HepG2 (cell line): ENCODE results near the gene GPR25. TPM values are rescaled to one million over a fixed set of nuclear protein-coding genes. Genes with fewer than 3 reads are reported as not detected.

Experiments
- ATAD3A ChIP-seq: sonication (generic); formaldehyde crosslinking; IDR thresholded peaks from 2 replicates; pipeline ENCODE4 v1.4.0; 2020; ENCODE audit warnings: missing genetic modification reagents
- GABPB1 ChIP-seq: IDR thresholded peaks from 2 replicates; pipeline ENCODE4 v1.6.1; 2016; ENCODE audit warnings: mild to moderate bottlenecking, missing genetic modification reagents, moderate library complexity, missing compliant biosample characterization
- HDAC1 ChIP-seq: sonication (generic); formaldehyde crosslinking; IDR thresholded peaks from 2 replicates; pipeline ENCODE4 v1.5.1; 2020; ENCODE audit warnings: mild to moderate bottlenecking, missing genetic modification reagents
- HNF4A ChIP-seq: sonication (generic); formaldehyde crosslinking; IDR thresholded peaks from 2 replicates; pipeline ENCODE4 v1.4.0; 2020; ENCODE audit warnings: missing genetic modification reagents
- KDM6A ChIP-seq: IDR thresholded peaks from 2 replicates; pipeline ENCODE4 v1.6.1; 2016; ENCODE audit warnings: low read depth
- KLF6 ChIP-seq: IDR thresholded peaks from 2 replicates; pipeline ENCODE4 v1.8.0; 2016; ENCODE audit warnings: missing biosample characterization, missing genetic modification reagents
- MED1 ChIP-seq: sonication (generic); formaldehyde crosslinking; IDR thresholded peaks from 2 replicates; pipeline ENCODE4 v1.4.0; 2020; ENCODE audit warnings: missing genetic modification reagents
- RXRA ChIP-seq: sonication (generic); formaldehyde crosslinking; IDR thresholded peaks from 2 replicates; pipeline ENCODE4 v1.5.1; 2020; ENCODE audit warnings: missing genetic modification reagents
- SALL1 ChIP-seq: sonication (generic); formaldehyde crosslinking; IDR thresholded peaks from 2 replicates; pipeline ENCODE4 v1.8.0; 2022; ENCODE audit warnings: mild to moderate bottlenecking, missing genetic modification reagents
- TEAD3 ChIP-seq: optimal IDR thresholded peaks from 2 replicates; pipeline ENCODE3; 2016; ENCODE audit warnings: borderline replicate concordance
- ZFP62 ChIP-seq: sonication (generic); formaldehyde crosslinking; IDR thresholded peaks from 2 replicates; pipeline ENCODE4 v1.4.0; 2020; ENCODE audit warnings: missing genetic modification reagents
- ZNF20 ChIP-seq: sonication (generic); formaldehyde crosslinking; IDR thresholded peaks from 2 replicates; pipeline ENCODE4 v1.4.0; 2020; ENCODE audit warnings: mild to moderate bottlenecking, moderate library complexity, missing genetic modification reagents
- polyA plus RNA-seq, 8 experiments: library from polyadenylated mRNA; depleted of rRNA in 3 of 8; stranded (reverse) in 7 of 8; unstranded in 1 of 8; fragments of >200 nt; fragmentation: Illumina TruSeq in 4 of 8; extraction: Trizol in 4 of 8; gene quantifications; 2 replicates each; pipeline versions ENCODE4 v1.2.1 to v1.2.3, GENCODE V29; 2011 to 2016; ENCODE audit warnings: low read depth in 4 of 8, missing spikeins in 1 of 8, mixed read lengths in 1 of 8; ENCODE audit not compliant: insufficient read depth in 1 of 8
- total RNA-seq, 5 experiments: library from RNA; depleted of rRNA; stranded (reverse); fragments of >200 nt; fragmentation: Illumina TruSeq; extraction: Trizol; gene quantifications; 2 replicates each; pipeline ENCODE4 v1.2.3, GENCODE V29; 2016; ENCODE audit warnings: low read depth in 1 of 5
- TF ChIP-seq, protein P1 (sequence below): sonication (generic); formaldehyde crosslinking; IDR thresholded peaks from 2 replicates; pipeline ENCODE4 v1.5.0; 2020; ENCODE audit warnings: mild to moderate bottlenecking, missing genetic modification reagents, borderline replicate concordance
- TF ChIP-seq, protein P2 (sequence below): sonication (generic); formaldehyde crosslinking; IDR thresholded peaks from 2 replicates; pipeline ENCODE4 v1.4.0; 2020; ENCODE audit warnings: missing genetic modification reagents
- TF ChIP-seq, protein P3 (sequence below): sonication (generic); formaldehyde crosslinking; IDR thresholded peaks from one replicate; pipeline ENCODE4 v1.5.1; 2020; ENCODE audit warnings: mild to moderate bottlenecking, missing genetic modification reagents; ENCODE audit errors: not compliant biosample characterization
- TF ChIP-seq, protein P4 (sequence below): IDR thresholded peaks from 2 replicates; pipeline ENCODE4 v1.6.1; 2012; ENCODE audit warnings: inconsistent platforms

GPR25 gene
- total and polyA plus RNA-seq, 2 of the 13 experiments (the other 11 are each of a cell fraction or from before 2014, with no cell fraction given), result not detected

DNA sequence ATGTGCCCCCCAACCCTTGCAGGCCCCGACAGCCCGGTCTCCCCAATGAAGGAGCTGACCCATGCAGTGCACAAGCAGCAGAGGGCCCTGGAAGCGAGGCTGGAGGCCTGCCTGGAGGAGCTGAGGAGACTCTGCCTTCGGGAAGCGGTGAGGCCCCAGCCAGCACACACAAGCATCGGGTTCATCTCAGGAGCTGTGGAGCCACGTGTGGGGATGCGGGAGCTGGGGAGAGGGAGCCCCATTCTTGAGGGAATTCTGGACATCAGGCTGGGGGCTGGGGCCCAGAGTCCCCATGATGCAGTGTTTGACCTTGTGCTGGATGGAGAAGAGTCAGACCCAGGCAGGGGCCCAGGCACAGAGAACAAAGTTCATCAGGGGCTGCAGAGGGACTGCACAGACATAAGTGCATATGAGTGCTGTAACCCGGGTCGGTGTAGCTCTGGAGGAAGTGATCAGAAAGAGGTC, 26.7 kb downstream of the GPR25 start (continued):
- TF ChIP-seq, protein P1, sequence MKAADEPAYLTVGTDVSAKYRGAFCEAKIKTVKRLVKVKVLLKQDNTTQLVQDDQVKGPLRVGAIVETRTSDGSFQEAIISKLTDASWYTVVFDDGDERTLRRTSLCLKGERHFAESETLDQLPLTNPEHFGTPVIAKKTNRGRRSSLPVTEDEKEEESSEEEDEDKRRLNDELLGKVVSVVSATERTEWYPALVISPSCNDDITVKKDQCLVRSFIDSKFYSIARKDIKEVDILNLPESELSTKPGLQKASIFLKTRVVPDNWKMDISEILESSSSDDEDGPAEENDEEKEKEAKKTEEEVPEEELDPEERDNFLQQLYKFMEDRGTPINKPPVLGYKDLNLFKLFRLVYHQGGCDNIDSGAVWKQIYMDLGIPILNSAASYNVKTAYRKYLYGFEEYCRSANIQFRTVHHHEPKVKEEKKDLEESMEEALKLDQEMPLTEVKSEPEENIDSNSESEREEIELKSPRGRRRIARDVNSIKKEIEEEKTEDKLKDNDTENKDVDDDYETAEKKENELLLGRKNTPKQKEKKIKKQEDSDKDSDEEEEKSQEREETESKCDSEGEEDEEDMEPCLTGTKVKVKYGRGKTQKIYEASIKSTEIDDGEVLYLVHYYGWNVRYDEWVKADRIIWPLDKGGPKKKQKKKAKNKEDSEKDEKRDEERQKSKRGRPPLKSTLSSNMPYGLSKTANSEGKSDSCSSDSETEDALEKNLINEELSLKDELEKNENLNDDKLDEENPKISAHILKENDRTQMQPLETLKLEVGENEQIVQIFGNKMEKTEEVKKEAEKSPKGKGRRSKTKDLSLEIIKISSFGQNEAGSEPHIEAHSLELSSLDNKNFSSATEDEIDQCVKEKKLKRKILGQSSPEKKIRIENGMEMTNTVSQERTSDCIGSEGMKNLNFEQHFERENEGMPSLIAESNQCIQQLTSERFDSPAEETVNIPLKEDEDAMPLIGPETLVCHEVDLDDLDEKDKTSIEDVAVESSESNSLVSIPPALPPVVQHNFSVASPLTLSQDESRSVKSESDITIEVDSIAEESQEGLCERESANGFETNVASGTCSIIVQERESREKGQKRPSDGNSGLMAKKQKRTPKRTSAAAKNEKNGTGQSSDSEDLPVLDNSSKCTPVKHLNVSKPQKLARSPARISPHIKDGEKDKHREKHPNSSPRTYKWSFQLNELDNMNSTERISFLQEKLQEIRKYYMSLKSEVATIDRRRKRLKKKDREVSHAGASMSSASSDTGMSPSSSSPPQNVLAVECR (CRISPR knock-in tag), result peak; percentile 32; the same call in 1 of the 2 replicates
- TF ChIP-seq, protein P2, sequence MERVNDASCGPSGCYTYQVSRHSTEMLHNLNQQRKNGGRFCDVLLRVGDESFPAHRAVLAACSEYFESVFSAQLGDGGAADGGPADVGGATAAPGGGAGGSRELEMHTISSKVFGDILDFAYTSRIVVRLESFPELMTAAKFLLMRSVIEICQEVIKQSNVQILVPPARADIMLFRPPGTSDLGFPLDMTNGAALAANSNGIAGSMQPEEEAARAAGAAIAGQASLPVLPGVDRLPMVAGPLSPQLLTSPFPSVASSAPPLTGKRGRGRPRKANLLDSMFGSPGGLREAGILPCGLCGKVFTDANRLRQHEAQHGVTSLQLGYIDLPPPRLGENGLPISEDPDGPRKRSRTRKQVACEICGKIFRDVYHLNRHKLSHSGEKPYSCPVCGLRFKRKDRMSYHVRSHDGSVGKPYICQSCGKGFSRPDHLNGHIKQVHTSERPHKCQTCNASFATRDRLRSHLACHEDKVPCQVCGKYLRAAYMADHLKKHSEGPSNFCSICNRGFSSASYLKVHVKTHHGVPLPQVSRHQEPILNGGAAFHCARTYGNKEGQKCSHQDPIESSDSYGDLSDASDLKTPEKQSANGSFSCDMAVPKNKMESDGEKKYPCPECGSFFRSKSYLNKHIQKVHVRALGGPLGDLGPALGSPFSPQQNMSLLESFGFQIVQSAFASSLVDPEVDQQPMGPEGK (CRISPR knock-in tag), result peak; percentile 79
- TF ChIP-seq ZNF20 (no peak), KDM6A (CRISPR knock-in tag) (peak; percentile 72), HNF4A (CRISPR knock-in tag) (peak; percentile 93), ZFP62 (CRISPR knock-in tag) (no peak), TEAD3 (peak; percentile 21), SALL1 (peak; percentile 80), MED1 (CRISPR knock-in tag) (peak; percentile 32; the same call in 1 of the 2 replicates), KLF6 (CRISPR knock-in tag) (0 out of 2 replicates have a peak, but pooled peaks have one; percentile 31), HDAC1 (CRISPR knock-in tag) (peak; percentile 64), RXRA (CRISPR knock-in tag) (peak; percentile 60), GABPB1 (0 out of 2 replicates have a peak, but pooled peaks have one; percentile 13), ATAD3A (CRISPR knock-in tag) (no peak)
- TF ChIP-seq, protein P3, sequence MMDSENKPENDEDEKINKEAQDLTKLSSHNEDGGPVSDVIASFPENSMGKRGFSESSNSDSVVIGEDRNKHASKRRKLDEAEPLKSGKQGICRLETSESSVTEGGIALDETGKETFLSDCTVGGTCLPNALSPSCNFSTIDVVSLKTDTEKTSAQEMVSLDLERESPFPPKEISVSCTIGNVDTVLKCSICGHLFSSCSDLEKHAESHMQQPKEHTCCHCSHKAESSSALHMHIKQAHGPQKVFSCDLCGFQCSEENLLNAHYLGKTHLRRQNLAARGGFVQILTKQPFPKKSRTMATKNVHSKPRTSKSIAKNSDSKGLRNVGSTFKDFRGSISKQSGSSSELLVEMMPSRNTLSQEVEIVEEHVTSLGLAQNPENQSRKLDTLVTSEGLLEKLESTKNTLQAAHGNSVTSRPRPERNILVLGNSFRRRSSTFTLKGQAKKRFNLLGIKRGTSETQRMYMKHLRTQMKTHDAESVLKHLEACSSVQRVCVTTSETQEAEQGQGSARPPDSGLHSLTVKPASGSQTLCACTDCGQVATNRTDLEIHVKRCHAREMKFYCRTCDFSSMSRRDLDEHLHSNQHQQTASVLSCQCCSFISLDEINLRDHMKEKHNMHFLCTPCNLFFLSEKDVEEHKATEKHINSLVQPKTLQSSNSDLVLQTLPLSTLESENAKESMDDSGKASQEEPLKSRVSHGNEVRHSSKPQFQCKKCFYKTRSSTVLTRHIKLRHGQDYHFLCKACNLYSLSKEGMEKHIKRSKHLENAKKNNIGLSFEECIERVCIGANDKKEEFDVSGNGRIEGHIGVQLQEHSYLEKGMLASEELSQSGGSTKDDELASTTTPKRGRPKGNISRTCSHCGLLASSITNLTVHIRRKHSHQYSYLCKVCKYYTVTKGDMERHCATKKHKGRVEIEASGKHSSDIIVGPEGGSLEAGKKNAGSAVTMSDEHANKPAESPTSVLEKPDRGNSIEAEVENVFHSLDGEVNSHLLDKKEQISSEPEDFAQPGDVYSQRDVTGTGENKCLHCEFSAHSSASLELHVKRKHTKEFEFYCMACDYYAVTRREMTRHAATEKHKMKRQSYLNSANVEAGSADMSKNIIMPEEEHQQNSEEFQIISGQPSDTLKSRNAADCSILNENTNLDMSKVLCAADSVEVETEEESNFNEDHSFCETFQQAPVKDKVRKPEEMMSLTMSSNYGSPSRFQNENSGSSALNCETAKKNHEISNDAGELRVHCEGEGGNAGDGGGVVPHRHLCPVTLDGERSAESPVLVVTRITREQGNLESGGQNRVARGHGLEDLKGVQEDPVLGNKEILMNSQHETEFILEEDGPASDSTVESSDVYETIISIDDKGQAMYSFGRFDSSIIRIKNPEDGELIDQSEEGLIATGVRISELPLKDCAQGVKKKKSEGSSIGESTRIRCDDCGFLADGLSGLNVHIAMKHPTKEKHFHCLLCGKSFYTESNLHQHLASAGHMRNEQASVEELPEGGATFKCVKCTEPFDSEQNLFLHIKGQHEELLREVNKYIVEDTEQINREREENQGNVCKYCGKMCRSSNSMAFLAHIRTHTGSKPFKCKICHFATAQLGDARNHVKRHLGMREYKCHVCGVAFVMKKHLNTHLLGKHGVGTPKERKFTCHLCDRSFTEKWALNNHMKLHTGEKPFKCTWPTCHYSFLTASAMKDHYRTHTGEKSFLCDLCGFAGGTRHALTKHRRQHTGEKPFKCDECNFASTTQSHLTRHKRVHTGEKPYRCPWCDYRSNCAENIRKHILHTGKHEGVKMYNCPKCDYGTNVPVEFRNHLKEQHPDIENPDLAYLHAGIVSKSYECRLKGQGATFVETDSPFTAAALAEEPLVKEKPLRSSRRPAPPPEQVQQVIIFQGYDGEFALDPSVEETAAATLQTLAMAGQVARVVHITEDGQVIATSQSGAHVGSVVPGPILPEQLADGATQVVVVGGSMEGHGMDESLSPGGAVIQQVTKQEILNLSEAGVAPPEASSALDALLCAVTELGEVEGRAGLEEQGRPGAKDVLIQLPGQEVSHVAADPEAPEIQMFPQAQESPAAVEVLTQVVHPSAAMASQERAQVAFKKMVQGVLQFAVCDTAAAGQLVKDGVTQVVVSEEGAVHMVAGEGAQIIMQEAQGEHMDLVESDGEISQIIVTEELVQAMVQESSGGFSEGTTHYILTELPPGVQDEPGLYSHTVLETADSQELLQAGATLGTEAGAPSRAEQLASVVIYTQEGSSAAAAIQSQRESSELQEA (CRISPR knock-in tag), result peak; percentile 27
- TF ChIP-seq, protein P4, sequence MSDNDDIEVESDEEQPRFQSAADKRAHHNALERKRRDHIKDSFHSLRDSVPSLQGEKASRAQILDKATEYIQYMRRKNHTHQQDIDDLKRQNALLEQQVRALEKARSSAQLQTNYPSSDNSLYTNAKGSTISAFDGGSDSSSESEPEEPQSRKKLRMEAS, result peak; percentile 55
